Measurements from ENCODE around the gene EBF4. TPM values are rescaled to one million over a fixed set of nuclear protein-coding genes. Genes with fewer than 3 reads are reported as not detected.

The EBF4 gene
- polyA plus RNA-seq, 1 experiment, result 0.60 TPM

- no peak overlapping the region for H3K4me3 ChIP-seq (ENCODE audit: low read depth, low read length)
- no peak for DNase-seq (ENCODE audit: low read depth, low spot score)
- no peak for TF ChIP-seq CTCF (IDR thresholded peaks at IDR 0.05; ENCODE audit: low read depth, low read length)
These were observed 5.1 kb upstream of the EBF4 start for GRCh38 chr20:2687514-2687913.

GRCh38 chr20:2688041-2688591 is 4.5 kb upstream of the EBF4 start:
- peak; percentile 70 for TF ChIP-seq CTCF (IDR thresholded peaks at IDR 0.05; ENCODE audit: low read depth, low read length)
- ChIA-PET CTCF (interaction anchor here (0.7 to 2.9 kb wide), 8 partner anchors 16 to 313 kb away, joined by 3 to 15 read pairs (median 6); no protein-coding TSS in a partner anchor), POLR2A (no interaction called here)
- Histone ChIP-seq H3K27ac (ENCODE audit: low read depth, low read length) (no peak overlapping the region), H3K27me3 (ENCODE audit: control insufficient read depth, insufficient read depth, low read length) (peaks cover 41% of the 10 kb centered on the region), H3K4me3 (ENCODE audit: low read depth, low read length) (no peak overlapping the region), H3K9me3 (ENCODE audit: control insufficient read depth, insufficient read depth, low read length) (no peaks in the 10 kb centered on the region)
- DNase-seq (ENCODE audit: low read depth, low spot score), result no peak

More at GRCh38 chr20:2687514-2687913, 5.1 kb upstream of the EBF4 start:
- Histone ChIP-seq H3K27me3 (ENCODE audit: control insufficient read depth, insufficient read depth, low read length) (peaks cover 42% of the 10 kb centered on the region), H3K9me3 (ENCODE audit: control insufficient read depth, insufficient read depth, low read length) (no peaks in the 10 kb centered on the region), H3K27ac (ENCODE audit: low read depth, low read length) (no peak overlapping the region)
- POLR2A ChIA-PET, result no interaction called here
- CTCF ChIA-PET, result interaction anchor here (0.6 to 2.9 kb wide), 8 partner anchors 15 to 313 kb away, joined by 3 to 15 read pairs (median 4); no protein-coding TSS in a partner anchor

- Histone ChIP-seq H3K27ac (ENCODE audit: low read depth, low read length) (no peak overlapping the region), H3K4me3 (ENCODE audit: low read depth, low read length) (no peak overlapping the region), H3K9me3 (ENCODE audit: control insufficient read depth, insufficient read depth, low read length) (peaks cover 5% of the 10 kb centered on the region; the same call in 1 of the 2 replicates), H3K27me3 (ENCODE audit: control insufficient read depth, insufficient read depth, low read length) (peaks cover 57% of the 10 kb centered on the region)
- DNase-seq (ENCODE audit: low read depth, low spot score), result no peak
- TF ChIP-seq CTCF (IDR thresholded peaks at IDR 0.05; ENCODE audit: low read depth, low read length), result no peak
- ChIA-PET POLR2A (interaction anchor here (0.5 kb wide), 1 partner anchor 12 kb away, joined by 3 read pairs; no protein-coding TSS in a partner anchor), CTCF (interaction anchor here (1.2 kb wide), 1 partner anchor 311 kb away, joined by 4 read pairs; no protein-coding TSS in a partner anchor)
These were observed 2.4 kb upstream of the EBF4 start for GRCh38 chr20:2690213-2690612.

GRCh38 chr20:2690718-2691117 is 1.9 kb upstream of the EBF4 start:
- no peak for TF ChIP-seq CTCF (IDR thresholded peaks at IDR 0.05; ENCODE audit: low read depth, low read length)
- H3K27ac ChIP-seq (ENCODE audit: low read depth, low read length), result no peak overlapping the region
- ChIA-PET POLR2A (interaction anchor here (0.5 kb wide), 1 partner anchor 12 kb away, joined by 3 read pairs; no protein-coding TSS in a partner anchor), CTCF (no interaction called here)
- DNase-seq (ENCODE audit: low read depth, low spot score), result no peak
- peaks cover 5% of the 10 kb centered on the region; the same call in 1 of the 2 replicates for H3K9me3 ChIP-seq (ENCODE audit: control insufficient read depth, insufficient read depth, low read length)
- H3K27me3 ChIP-seq (ENCODE audit: control insufficient read depth, insufficient read depth, low read length), result peaks cover 60% of the 10 kb centered on the region
- H3K4me3 ChIP-seq (ENCODE audit: low read depth, low read length), result no peak overlapping the region

GRCh38 chr20:2691127-2691526 is 1.5 kb upstream of the EBF4 start:
- Histone ChIP-seq H3K4me3 (ENCODE audit: low read depth, low read length) (no peak overlapping the region), H3K27ac (ENCODE audit: low read depth, low read length) (no peak overlapping the region), H3K27me3 (ENCODE audit: control insufficient read depth, insufficient read depth, low read length) (peaks cover 64% of the 10 kb centered on the region), H3K9me3 (ENCODE audit: control insufficient read depth, insufficient read depth, low read length) (peaks cover 5% of the 10 kb centered on the region; the same call in 1 of the 2 replicates)
- no peak for TF ChIP-seq CTCF (IDR thresholded peaks at IDR 0.05; ENCODE audit: low read depth, low read length)
- no peak for DNase-seq (ENCODE audit: low read depth, low spot score)
- CTCF ChIA-PET, result no interaction called here
- POLR2A ChIA-PET, result no interaction called here
